Stimulated activated CD4-positive, alpha-beta T cell treated with anti-CD3 and anti-CD28 coated beads, Interleukin-12 subunit alpha, Interleukin-12 subunit beta, amount 100 ng/mL, for 48 hours (primary cell): ENCODE measurements around the gene ZPR1.
A peak's percentile ranks its signal among the peaks of the same experiment; 100 is the strongest.
"Not testable (repeated sequence)": the region's sequence is repeated elsewhere in the genome, so short reads cannot be mapped to it uniquely, and the experiment has no call there.

ENCODE experiments used
- DNase-seq, 3 donors: peaks; one replicate each; pipeline ENCODE4 v3.0.0-alpha.2; 2020; ENCODE audit warnings: low read depth in 2 of 3, low spot score in 1 of 3

The ZPR1 gene

DNA sequence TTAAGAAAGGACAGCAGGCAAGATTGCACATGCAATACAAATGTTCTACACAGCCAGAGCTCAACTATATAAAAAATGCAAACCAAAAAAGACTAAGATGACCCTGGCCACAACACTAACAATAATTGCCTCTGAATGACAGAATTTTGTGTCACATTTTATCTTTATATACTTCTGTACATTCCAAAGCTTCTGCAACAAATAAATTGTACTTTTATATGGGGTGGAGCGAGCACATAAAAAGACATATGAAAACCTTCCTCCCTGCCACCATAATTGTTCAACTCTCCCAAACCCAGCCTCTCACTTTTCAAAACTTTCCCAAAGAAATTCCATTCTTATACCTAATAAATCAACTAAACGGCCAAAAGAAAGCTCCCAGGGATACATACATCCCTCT lies 25.7 kb downstream of the ZPR1 start:
- no peak for DNase-seq

DNA sequence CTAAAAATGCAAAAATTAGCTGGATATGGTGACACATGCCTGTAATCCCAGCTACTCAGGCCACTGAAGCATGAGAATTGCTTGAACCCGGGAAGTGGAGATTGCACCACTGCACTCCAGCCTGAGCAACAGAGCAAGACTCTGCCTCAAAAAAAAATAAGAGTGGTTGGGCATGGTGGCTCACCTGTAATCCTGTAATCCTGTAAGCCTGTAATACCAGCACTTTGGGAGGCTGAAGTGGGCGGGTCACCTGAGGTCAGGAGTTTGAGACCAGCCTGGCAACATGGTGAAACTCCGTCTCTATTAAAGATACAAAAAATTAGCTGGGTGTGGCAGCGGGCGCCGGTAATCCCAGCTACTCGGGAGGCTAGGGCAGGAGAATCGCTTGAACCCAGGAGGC lies 31.8 kb downstream of the ZPR1 start:
- DNase-seq = not testable (repeated sequence)

DNA sequence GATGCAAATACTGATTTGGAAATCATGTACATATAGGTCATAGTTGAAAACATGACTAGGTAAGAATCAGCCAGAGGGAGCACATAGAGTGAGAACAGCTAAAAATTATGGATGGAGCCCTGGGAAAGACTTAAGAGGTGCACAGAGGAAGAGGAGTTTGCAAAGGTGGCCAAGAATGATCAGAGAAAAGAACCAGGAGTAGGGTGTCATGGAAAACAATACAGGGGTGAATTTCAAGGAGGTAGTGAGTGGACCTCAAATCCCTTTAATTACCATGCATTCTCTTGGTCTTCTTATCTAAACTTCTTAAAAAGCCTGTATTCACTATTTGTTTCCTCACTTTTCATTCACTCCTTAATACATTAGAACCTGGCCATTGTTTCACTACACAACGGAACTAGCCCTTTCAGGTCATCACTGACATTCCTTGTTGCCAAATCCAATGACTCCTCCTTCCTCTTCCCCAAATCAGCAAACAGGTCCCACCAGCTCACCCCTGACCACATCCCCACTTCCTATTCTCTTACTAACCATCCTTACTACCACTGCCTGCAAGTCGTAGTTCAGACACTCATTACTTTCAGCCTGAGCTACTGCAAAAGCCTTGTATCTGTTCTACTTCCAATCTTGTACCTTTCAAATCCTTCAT lies 37.6 kb downstream of the ZPR1 start:
- no peak for DNase-seq

DNA sequence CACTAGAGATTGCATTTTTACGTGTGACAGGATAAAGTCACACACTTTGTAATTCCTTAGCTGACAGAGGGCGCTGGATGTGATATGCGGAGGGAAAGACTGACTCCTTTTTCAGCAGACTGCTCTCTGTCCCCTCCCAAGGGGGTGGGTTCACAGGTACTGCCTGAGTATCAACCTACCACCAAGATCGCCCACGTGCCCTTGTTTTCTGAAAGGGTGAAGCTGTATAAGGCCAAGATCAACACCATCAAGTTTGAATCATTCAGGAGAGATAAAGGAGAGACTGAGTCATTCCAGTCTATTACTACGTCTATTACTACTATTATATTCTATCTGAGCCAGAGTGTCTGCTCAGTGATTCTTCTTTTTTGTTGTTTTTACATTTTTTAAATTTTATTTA lies 45.7 kb downstream of the ZPR1 start:
- no peak for DNase-seq

DNA sequence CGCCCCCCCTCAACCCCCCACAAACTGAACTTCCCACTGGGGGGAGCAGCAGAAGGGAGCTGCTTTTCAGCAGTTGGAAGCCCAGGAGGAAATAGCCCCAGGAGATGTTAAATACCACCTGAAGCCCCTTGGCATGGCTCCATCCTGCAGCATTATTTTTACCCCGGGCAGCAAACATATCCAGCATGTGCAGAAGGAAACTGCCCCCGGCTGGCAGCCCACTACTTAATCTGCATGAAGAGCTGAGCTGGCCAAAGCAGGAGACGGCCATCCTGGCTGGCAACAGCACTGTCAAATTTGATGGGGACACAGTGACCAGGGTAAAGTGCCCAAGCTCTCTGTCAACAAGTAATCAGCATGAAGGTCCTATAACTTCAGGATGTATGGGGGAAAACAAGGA lies 47.1 kb downstream of the ZPR1 start:
- no peak for DNase-seq

DNA sequence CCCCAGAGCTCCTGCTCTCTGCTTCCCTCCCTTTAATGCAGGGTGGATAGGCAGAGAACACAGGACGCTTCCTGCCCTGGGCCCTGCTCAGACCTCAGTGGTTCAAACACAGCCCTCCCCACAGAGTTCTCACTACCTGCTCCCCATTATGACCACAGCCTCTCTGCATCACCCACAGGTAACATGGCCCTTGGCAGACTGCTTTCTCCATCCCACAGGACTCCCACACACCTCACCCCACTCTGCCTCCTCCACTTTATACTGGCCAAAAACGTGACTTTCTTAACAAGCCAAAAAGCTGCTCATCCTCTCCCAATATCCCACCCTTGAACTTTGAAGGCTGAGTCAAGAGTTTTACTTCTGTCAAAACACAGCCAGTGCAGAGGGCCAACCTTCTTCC lies 48.8 kb downstream of the ZPR1 start:
- no peak for DNase-seq

DNA sequence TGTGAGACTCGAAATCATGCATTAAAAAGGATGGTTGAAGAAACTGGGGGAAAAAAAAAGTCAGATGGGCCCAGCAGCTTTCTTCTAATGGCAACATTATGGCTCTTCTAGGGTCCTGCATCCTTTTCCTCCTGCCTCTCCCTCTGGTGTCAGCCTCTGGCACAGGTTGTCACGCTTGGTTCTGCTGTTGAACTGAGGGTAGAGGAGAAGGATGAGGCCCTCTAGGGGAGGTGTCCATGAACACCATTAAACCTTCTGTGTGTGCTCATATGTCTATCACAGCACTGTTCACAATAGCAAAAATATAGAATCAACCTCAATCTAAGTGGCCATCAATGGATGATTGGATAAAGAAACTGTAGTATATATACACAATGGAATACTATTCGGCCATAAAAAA lies 51.1 kb downstream of the ZPR1 start:
- no peak for DNase-seq

DNA sequence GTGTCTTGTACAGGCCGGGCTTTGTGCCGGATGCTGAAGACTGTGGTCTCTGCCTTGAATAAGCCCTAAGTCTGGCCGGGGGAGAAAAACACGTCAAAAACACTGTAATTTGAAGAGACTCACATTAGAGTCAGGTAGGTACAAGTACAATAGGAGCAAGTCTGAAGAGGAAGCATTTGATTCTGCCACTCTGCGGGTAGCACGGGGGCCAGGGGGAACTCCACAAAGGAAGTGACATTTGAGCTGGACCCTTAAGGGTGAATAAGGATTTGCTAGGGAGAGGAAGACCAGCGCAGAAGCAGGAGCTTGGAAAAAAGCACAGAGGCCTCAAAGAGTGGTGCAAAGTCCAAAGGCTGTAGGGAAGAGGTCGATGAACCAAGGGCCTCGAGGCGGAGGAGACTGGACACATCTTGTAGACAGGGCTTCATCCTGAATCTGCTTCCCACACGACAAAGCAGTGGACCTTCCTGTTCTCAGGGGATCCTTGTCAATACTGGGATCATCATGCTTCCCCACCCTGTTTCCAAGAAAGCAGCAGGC lies 53.8 kb downstream of the ZPR1 start:
- DNase-seq = no peak

DNA sequence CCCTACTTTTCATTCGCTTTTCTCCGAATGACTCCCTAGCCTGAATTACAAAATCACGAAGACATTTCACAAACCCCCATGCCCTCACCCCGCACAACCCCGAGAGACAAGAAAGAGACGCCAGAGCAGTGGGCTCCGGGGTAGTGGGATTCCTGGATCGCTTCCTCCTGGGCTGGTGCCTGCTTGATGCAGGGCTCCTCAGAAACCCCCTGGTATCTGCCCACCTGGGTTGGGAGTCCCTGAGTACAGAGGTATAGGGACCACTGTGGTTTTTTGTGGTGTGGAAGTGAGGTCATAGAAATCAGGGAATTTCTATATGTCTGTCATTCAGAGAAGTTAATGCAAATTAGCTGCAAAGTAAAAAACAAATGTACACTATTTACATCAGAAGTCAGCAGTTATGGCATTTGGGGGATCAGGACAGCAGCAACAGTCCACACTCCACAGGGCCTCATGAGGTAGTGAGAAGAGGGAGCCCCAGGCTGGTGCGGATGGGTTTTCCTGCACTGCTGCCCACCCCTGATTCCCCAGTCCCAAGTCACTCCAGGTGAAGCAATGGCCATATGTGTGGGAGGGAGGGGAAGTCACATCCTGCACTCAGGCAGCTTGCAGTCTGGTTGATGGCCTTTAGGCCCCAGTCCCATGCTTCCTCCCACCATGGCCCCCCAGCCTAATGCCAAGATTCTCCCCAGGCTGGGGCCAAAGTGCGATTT lies 54.6 kb downstream of the ZPR1 start:
- no peak for DNase-seq

DNA sequence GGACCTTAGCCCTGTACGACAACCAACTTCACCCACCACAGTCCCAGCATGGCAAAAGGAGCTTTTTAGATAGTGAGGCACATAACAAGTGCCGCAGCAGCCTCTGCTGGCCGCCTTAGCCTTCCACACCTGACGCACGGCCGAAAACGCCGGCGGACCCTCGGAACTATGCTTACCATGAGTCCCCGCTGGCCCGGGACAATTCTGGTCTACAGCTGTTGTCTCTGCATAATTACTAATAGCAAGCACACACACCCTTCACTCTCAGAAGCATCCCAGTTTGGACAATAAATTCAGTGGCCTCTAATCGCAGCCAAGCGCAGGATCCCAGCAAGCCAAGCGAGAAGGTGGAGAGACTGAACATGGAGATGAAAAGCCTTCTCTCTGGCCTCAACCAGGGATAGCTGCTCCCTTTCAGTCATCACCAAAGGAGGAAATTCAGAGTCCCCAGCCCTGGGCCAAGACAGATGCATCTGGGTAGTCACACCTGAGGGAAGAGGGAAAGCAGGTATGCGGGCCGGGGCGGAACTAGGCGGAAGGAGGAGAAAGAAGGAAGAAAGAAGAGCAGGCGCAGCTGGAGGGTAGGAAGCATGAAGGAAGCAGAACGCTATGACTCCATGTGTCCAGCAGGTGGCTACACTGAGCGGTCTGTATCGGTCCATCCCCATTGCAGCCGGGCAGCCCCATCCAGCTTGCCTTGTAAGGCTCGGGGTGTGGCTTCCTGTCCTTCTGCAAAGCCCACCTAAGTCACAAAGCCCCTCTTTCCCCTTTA lies 55.4 kb downstream of the ZPR1 start:
- peak; percentile 40 to 47 (median 46) for DNase-seq

DNA sequence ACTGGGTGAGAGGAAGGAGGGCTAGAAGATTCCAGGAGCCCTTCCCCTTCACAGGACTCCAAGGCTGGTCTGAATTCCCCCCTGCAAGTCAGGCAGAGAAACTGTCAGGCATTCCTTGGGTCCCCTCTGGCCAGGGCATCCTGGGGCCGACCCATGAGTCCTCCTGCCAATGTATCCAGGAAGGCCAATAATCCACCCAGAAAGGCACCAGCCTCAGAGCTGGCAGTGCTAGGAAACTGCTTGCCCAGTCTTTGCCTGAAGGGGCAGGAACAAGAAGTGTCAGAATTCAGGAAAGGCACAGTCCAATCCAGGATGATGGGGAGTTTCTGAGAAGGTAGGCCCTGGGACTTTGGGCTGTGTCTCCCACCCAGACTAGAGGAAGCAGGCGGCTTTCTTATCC lies 56.0 kb downstream of the ZPR1 start:
- no peak for DNase-seq

DNA sequence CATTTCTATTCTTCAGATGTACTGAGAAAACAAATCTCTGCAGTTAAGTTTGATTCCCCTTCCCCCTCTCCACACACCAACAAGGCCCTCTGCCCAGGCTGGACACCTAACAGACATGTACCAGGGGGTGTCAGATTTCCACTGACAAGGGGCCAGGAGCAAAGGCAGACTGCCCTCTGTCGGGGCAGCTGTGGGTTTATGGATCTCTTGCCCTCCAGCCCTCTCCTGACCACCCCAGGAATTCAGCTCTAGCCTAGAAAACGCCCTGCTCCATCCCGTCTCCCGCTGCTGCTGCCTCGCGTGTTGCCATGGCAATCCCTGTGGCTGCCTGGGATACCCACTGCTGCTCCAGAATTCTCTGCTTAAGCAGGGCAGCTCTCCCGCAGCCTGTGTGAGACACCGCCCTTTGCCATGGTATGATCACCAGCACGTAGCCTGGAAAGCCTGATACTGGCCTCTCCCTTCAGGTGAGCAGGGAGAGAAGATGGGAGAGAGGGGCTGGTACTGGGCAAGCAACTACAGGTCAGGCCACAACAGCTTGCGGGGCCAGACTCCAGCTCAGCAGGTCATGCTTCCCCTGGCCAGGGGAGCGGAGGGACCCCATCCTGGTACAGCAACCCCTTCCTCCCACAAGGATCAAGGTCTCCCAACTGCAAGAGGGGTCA lies 56.6 kb downstream of the ZPR1 start:
- no peak for DNase-seq

DNA sequence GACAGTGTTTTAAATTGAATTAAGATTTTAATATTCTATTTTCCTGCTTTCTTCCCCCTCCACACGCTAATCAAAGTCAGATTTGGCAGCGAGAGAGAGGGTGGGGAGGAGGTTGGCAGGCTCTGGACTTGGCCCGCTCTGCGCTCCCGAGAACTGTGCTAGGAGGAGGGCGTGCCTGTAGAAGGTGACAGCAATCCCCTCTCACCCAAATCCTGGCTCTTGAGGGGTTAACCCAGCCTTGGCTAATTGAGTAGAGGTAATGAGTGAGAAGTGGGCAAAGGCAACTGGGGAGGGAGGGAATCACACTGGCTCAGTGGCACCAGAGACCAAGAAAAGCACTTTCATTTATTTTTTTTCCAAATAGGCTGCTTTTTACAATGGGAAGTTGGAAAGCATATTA lies 57.2 kb downstream of the ZPR1 start:
- DNase-seq = no peak

DNA sequence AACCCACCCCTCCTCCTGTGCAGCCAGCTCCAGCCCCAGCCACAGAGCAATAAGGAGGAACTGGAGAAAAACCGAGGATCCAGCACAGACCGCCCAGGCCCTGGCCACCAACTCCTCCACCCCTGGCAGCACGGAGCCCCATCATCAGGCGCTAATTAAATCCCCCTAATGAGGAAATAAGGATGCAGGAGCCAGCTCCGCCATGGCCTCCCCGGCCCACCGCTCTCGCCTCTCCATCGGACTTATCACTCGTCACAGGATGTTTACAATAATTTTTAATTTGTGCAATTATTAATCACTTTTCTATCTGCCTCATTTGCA lies 57.6 kb downstream of the ZPR1 start:
- DNase-seq = no peak

DNA sequence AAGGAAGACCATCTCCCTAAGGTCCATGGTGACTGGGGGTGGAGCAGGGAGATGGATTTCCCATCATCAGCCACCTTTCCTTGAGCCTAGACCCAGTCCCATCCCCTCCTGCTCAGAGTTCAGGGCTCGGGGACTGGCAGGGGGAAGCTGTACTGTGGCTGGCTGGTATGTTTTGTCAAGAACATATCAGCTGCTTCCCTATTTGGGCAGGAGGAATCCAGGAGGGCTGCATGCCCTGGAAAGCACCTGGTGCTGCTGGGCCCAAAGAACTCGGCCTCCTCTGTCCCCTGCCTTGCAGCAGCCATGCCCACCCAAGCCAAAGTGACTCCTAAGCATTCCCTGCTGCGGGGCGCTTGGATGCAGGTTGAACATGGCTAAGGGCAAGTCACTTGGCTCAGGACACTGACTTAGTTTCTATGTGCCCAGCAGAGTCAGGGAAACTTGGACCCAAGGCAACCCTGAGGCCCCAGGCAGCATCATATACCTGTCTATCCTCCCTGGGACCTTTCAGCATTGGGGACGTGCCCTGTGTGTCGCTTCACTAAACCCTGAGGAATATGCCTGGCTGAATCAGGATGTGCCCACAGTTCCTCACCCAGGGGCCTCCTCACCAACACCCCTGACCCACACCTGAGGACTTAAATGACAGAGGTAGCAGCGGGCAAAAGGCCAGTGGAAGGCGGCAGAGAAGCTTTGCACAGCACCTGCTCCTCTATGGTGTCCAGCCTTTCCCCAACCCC lies 58.2 kb downstream of the ZPR1 start:
- no peak for DNase-seq

DNA sequence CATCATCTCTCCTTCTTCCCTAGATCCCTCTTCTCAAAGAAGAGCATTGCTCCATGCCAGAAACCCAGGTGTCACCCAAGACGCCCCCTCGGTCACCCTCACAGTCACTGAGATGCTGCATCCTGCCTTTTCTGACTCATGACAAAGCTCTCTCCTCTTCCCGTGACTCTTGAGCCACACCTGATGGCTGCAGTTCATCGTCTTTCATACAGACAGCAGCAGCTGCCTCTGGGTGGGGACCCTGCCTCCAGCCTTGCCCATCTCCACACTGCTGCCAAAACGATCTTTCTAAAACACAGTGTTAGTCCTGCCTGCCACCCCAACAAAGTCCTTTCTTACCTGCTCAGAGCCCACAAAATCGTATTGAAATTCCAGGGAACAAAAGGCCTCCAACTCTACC lies 59.8 kb downstream of the ZPR1 start:
- no peak for DNase-seq

DNA sequence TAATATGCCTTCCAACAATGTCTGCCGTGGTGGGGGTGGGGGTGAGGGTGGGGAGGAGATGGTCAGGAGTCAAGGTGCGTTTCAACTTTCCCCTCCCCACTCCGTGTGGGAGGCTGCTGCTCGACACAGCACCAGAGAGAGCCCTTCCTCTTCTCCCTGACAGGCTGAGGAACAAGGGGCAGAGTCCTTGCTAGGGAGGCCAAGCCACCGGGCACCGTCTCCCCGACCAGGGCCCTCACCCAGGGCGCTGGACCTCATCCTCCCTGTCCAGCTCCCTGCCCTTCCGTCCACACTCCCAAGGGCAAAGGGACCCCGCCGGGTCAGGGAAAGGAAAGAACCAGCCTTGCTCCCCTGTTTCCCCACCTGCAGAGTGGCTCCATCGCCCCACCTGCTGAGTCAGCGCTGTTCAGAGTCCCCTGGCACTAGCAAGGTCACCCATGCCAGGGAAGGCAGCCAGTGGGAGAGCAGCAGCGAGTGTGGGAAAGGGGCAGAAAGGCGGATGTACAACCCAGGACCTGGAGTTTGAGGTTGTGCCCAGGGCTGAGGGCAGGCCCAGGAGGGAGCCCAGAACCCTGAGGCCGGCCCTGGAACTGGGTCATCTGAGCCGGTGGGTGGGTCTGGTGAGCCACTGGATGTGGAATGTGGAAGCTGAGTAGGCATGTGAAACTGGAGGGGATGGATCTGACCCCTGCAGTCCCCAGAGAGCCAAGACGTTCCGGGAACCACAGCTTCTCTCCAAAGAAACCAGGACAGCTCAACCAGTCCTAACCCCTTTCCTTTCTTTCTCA lies 62.2 kb downstream of the ZPR1 start:
- DNase-seq = no peak

DNA sequence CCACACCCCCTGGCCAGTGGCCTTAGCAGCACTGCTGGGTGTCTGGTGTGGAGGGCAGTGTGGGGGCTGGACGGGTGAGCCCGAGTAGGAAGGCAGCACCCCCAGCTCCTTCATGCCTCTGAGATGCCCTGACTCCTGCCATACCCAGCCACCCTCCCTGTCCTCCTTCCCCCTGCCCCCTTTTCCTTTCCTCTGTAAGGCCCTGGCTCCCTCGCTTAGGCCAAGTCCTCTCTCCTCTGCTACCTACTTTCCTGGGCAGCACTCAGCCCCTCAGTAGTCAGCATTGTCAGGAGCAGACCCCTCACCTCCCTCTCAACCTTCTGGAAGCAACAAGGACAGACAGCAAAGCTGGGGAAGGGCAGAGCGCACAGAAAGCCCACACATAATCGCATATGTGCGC lies 63.0 kb downstream of the ZPR1 start:
- no peak for DNase-seq
